Osteocyte (in vitro differentiated cells): ENCODE measurements around the gene DACH1. TPM values are rescaled to one million over a fixed set of nuclear protein-coding genes. Genes with fewer than 3 reads are reported as not detected.

Experiments
- DNase-seq: peaks from one replicate; pipeline ENCODE4 v3.0.0; 2021; ENCODE audit warnings: mixed read lengths; ENCODE audit not compliant: unreplicated experiment; ENCODE audit errors: extremely low spot score
- H3K27ac Mint-ChIP-seq: one replicate; pipeline ENCODE4 v1.8.0; 2021; ENCODE audit warnings: mild to moderate bottlenecking, mixed read lengths; ENCODE audit not compliant: unreplicated experiment
- H3K27me3 Mint-ChIP-seq: one replicate; pipeline ENCODE4 v1.8.0; 2021; ENCODE audit warnings: mixed read lengths; ENCODE audit not compliant: unreplicated experiment
- H3K36me3 Mint-ChIP-seq: one replicate; pipeline ENCODE4 v1.8.0; 2021; ENCODE audit warnings: mixed read lengths; ENCODE audit not compliant: unreplicated experiment
- H3K4me1 Mint-ChIP-seq: one replicate; pipeline ENCODE4 v1.8.0; 2021; ENCODE audit warnings: mixed read lengths; ENCODE audit not compliant: unreplicated experiment
- H3K4me3 Mint-ChIP-seq: one replicate; pipeline ENCODE4 v1.8.0; 2021; ENCODE audit warnings: mild to moderate bottlenecking, moderate library complexity, mixed read lengths; ENCODE audit not compliant: unreplicated experiment
- H3K9me3 Mint-ChIP-seq: one replicate; pipeline ENCODE4 v1.8.0; 2021; ENCODE audit warnings: mixed read lengths; ENCODE audit not compliant: unreplicated experiment
- CTCF ChIP-seq: fragments of 200-600 bp; sonication (generic); IDR thresholded peaks from 2 replicates; pipeline ENCODE4 v1.5.0; 2021; ENCODE audit warnings: antibody characterized with exemption, mild to moderate bottlenecking, moderate library complexity
- total RNA-seq: library from RNA; stranded (reverse); gene quantifications from 2 replicates; pipeline ENCODE4 v1.2.1, GENCODE V29; 2021

The DACH1 gene
- total RNA-seq, 1 donor from 2014 or later: 0.54 TPM

DNA sequence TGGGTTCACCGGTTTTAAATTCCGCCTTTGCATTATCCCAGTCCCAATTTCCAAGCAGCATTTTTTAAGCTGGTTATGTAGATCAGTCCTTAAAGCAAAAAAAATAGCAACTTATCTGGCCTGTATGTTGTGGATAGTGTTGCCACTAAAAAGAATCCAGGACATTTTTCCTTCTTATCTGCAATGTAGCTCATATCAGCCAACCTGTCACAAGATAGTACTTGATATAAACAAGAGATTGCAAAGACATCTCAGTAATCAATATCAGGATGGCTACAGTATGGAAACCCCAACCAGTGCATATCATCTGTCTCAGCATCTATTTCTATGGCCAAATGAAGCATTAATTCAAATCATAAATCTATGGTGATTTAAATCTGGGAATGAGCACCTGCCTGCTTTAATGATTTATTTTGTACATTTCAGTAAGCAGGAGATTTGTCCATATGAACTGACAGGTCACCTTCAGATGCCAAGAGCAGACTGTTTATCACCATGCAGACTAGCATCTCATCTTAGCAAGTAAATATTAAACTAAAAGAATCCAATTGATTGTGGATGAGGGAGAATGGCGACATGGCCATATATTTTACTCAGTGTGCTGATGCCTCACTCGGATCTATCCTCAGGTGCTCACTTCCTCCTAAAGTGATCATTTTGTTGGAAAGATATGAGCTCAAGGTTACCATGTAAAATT is 240.4 kb downstream of the DACH1 start:
- Mint-ChIP-seq H3K27ac (no peak overlapping the region), H3K27me3 (peaks cover 2% of the 10 kb centered on the region), H3K4me1 (no peaks in the 10 kb centered on the region), H3K36me3 (no peaks in the 10 kb centered on the region), H3K4me3 (no peak overlapping the region), H3K9me3 (no peaks in the 10 kb centered on the region)
- no peak for TF ChIP-seq CTCF
- no peak for DNase-seq

DNA sequence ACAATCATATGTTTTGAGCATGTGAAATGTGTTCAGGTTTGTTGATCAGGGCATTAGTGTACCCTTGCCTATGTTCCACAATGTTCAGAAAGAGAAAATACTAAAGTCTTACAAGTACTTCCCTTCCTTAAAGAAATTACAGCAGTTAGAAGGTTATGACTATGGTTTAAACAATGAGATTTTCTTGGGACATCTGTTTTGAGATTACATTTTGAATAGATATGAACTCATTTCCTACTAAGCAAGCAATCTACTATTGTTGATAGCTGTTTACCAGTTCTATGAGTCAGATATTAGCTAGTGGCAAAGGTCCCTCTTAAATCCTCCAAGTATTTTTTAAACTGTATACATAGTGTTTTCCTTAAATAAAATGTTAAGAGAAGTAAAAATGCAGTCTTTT is 241.3 kb downstream of the DACH1 start:
- no peak for TF ChIP-seq CTCF
- H3K4me3 Mint-ChIP-seq: no peak overlapping the region
- no peaks in the 10 kb centered on the region for H3K4me1 Mint-ChIP-seq
- no peak for DNase-seq
- no peaks in the 10 kb centered on the region for H3K9me3 Mint-ChIP-seq
- H3K27me3 Mint-ChIP-seq: no peaks in the 10 kb centered on the region
- no peak overlapping the region for H3K27ac Mint-ChIP-seq
- H3K36me3 Mint-ChIP-seq: no peaks in the 10 kb centered on the region

GRCh38 chr13:71624653-71625600 is 242.1 kb downstream of the DACH1 start:
- Mint-ChIP-seq H3K27me3 (no peaks in the 10 kb centered on the region), H3K4me1 (no peaks in the 10 kb centered on the region), H3K27ac (no peak overlapping the region), H3K4me3 (no peak overlapping the region), H3K36me3 (no peaks in the 10 kb centered on the region), H3K9me3 (no peaks in the 10 kb centered on the region)
- DNase-seq: no peak
- no peak for TF ChIP-seq CTCF

DNA sequence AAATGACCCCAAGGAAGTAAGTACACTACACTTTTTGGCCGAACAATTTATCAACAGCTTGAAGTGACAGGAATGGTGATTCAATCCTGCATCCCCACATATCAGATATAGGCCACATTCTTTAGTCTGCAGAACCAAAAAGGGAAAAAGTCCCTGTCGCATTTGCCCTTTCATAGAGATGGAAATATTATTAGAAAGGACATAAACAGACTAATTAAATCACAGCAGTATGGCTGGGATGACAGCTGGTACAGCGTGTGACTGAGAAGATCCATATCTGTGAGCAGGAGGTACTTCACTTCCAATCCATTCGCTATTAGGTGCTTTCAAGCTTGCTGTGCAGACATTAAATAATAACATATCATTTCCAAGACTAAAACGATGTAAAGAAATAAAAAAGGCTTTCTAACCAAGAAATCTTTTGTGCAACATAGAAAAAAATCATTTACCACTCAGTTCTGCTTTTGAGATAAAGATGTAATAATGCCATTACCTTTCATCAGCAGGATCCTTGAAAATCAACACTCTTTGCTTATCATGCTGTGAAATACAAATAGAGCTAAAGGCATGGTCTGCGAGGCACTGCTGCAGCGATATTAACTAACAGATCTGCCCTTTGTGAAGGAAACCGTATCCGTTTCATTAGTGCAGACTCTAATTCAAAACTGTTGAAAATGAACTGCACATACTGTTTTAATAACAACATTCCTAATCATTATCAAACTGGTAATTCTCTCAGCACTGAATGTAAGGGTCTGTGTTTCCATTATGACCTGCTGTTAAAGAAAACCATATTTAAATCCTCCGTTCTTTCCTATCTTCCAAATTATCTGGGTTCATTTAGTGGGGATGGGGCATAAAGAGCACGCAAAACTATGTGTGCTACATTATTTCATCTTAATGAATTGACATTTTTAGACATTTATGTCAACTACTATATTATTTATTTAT is 245.6 kb downstream of the DACH1 start:
- Mint-ChIP-seq H3K36me3 (no peaks in the 10 kb centered on the region), H3K4me1 (no peaks in the 10 kb centered on the region), H3K27me3 (no peaks in the 10 kb centered on the region), H3K4me3 (no peak overlapping the region), H3K27ac (no peak overlapping the region), H3K9me3 (no peaks in the 10 kb centered on the region)
- no peak for DNase-seq
- no peak for TF ChIP-seq CTCF
